Endothelial cell of umbilical vein (primary cell): ENCODE measurements around the gene ANKRD49. TPM values are rescaled to one million over a fixed set of nuclear protein-coding genes. Genes with fewer than 3 reads are reported as not detected.

Source experiments
- BruUV-seq: library from RNA; stranded (reverse); fragments of 400-500 nt; replicated peaks from 2 replicates; lab custom pipeline; 2021; lab: Mats Ljungman, UMichigan
- CTCF ChIA-PET: fragments of 300-600, 350-600 bp; sonication (Branson Sonifier 250); formaldehyde crosslinking; loops from one replicate; lab custom pipeline; 2021; ENCODE audit warnings: antibody characterized with exemption, inconsistent platforms; lab: Charles Lee
- POLR2A ChIA-PET: fragments of 300-600, 350-600 bp; sonication (Branson Sonifier 250); formaldehyde crosslinking; loops from one replicate; lab custom pipeline; 2021; ENCODE audit warnings: antibody characterized with exemption, inconsistent platforms; lab: Charles Lee
- DNase-seq: peaks from one replicate; pipeline ENCODE4 v3.0.0-alpha.2; 2011; ENCODE audit warnings: low read depth, low spot score
- FAIRE-seq: peaks from 2 replicates; lab custom pipeline; 2011; peaks lifted over from hg19 to GRCh38; lab: Jason Lieb, UNC
- H2AFZ ChIP-seq: 2 replicates; pipeline ENCODE4 v1.6.0; 2012; ENCODE audit warnings: low read depth, low read length, control low read depth, inconsistent platforms
- H3K27ac ChIP-seq: 2 replicates; pipeline ENCODE4 v1.5.1; 2011; ENCODE audit warnings: low read depth, mild to moderate bottlenecking, control low read depth, low read length, moderate library complexity; ENCODE audit not compliant: insufficient read depth
- H3K27me3 ChIP-seq, 2 experiments: 2 replicates each; pipeline versions ENCODE4 v1.6.0 to v1.6.1; 2011; ENCODE audit warnings: low read length in 2 of 2, mixed read lengths in 1 of 2; ENCODE audit not compliant: control insufficient read depth in 2 of 2, insufficient read depth in 2 of 2
- H3K36me3 ChIP-seq, 2 experiments: 2 replicates in 1 of 2; 3 replicates in 1 of 2; pipeline ENCODE4 v1.5.1; 2011; ENCODE audit warnings: low read length in 2 of 2, mild to moderate bottlenecking in 1 of 2, moderate library complexity in 1 of 2; ENCODE audit not compliant: control insufficient read depth in 2 of 2, insufficient read depth in 2 of 2; ENCODE audit errors: extremely low read depth in 1 of 2
- H3K4me1 ChIP-seq: 3 replicates; pipeline ENCODE4 v1.5.1; 2011; ENCODE audit warnings: mild to moderate bottlenecking, low read length; ENCODE audit not compliant: control insufficient read depth, insufficient read depth; ENCODE audit errors: extremely low read depth
- H3K4me2 ChIP-seq: 2 replicates; pipeline ENCODE4 v1.6.1; 2011; ENCODE audit warnings: low read length, control low read depth, mixed read lengths; ENCODE audit not compliant: insufficient read depth
- H3K4me3 ChIP-seq, 3 experiments: fragments of 200-600 bp in 1 of 3; sonication (generic), shearing (Covaris generic) in 1 of 3; replicated peaks in 1 of 3; 2 replicates each; pipeline ENCODE4 v1.5.1; 2011 to 2016; ENCODE audit warnings: control low read depth in 3 of 3, low read length in 3 of 3, mild to moderate bottlenecking in 2 of 3, inconsistent platforms in 1 of 3, low read depth in 1 of 3, moderate library complexity in 1 of 3; ENCODE audit not compliant: insufficient read depth in 1 of 3
- H3K79me2 ChIP-seq: 2 replicates; pipeline ENCODE4 v1.6.0; 2012; ENCODE audit warnings: low read length, inconsistent platforms; ENCODE audit not compliant: control insufficient read depth, insufficient read depth
- H3K9ac ChIP-seq: replicated peaks from 2 replicates; pipeline ENCODE3; 2011; ENCODE audit warnings: low read length, control low read depth; ENCODE audit not compliant: insufficient read depth; ENCODE audit errors: extremely low read depth
- H3K9me1 ChIP-seq: replicated peaks from 3 replicates; pipeline ENCODE4 v1.6.0; 2011; ENCODE audit warnings: mild to moderate bottlenecking, low read length; ENCODE audit not compliant: control insufficient read depth, insufficient read depth; ENCODE audit errors: extremely low read depth
- H3K9me3 ChIP-seq: replicated peaks from 2 replicates; pipeline ENCODE4 v1.5.1; 2012; ENCODE audit warnings: low read length, inconsistent platforms; ENCODE audit not compliant: control insufficient read depth, insufficient read depth
- H4K20me1 ChIP-seq: replicated peaks from 2 replicates; pipeline ENCODE3; 2011; ENCODE audit warnings: mild to moderate bottlenecking, low read length; ENCODE audit not compliant: control insufficient read depth, insufficient read depth; ENCODE audit errors: extremely low read depth
- EZH2 ChIP-seq: IDR thresholded peaks from 2 replicates; pipeline ENCODE4 v1.6.1; 2012; ENCODE audit warnings: borderline replicate concordance, low read depth, mild to moderate bottlenecking, moderate library complexity, low read length, inconsistent platforms; ENCODE audit not compliant: severe bottlenecking
- FOS ChIP-seq: IDR thresholded peaks from 2 replicates; pipeline ENCODE4 v1.6.1; 2011; ENCODE audit warnings: mild to moderate bottlenecking, low read length, moderate library complexity, borderline replicate concordance; ENCODE audit not compliant: insufficient read depth
- GATA2 ChIP-seq: IDR thresholded peaks from 2 replicates; pipeline ENCODE4 v1.7.0; 2011; ENCODE audit warnings: low read depth, mild to moderate bottlenecking, moderate library complexity, mixed read lengths, low read length; ENCODE audit not compliant: insufficient read length, insufficient read depth
- JUN ChIP-seq: IDR thresholded peaks from 2 replicates; pipeline ENCODE4 v1.6.1; 2011; ENCODE audit warnings: borderline replicate concordance, low read depth; ENCODE audit not compliant: insufficient read length, insufficient read depth
- MYC ChIP-seq: IDR thresholded peaks from one replicate; pipeline ENCODE4 v1.6.1; 2011; ENCODE audit warnings: mild to moderate bottlenecking, low read depth, low read length
- POLR2A ChIP-seq: IDR thresholded peaks from 2 replicates; pipeline ENCODE4 v1.6.1; 2012; ENCODE audit warnings: low read depth, mild to moderate bottlenecking, control low read depth, low read length
- POLR2AphosphoS5 ChIP-seq: IDR thresholded peaks from 2 replicates; pipeline ENCODE4 v1.6.1; 2012; ENCODE audit warnings: low read depth, mild to moderate bottlenecking, control low read depth, low read length, moderate library complexity; ENCODE audit not compliant: insufficient read depth
- dilution Hi-C: fragments of 300-500 bp; cut with MboI; formaldehyde crosslinking; loops from one replicate; pipeline ENCODE4 v1.15.0; 2019; ENCODE audit warnings: low sequenced_read_pairs; ENCODE audit not compliant: extremely low pct_ligation_motif_present
- intact Hi-C: fragments of 100-400 bp; cut with micrococcal nuclease; formaldehyde crosslinking; loops from one replicate; pipeline ENCODE4 v1.10.0; 2022
- polyA plus RNA-seq, 4 experiments: library from polyadenylated mRNA; depleted of rRNA in 3 of 4; stranded (reverse) in 3 of 4; unstranded in 1 of 4; fragments of >200 nt; gene quantifications; 2 replicates each; pipeline versions ENCODE4 v1.2.1 to v1.2.3, GENCODE V29; 2011 to 2012; ENCODE audit warnings: missing spikeins in 1 of 4
- total RNA-seq: library from RNA; stranded (reverse); gene quantifications from 2 replicates; pipeline ENCODE4 v1.2.3, GENCODE V29; 2021
- TF ChIP-seq, protein P1 (sequence below), 2 donors: IDR thresholded peaks; 1 replicate in 1 of 2; 2 replicates in 1 of 2; pipeline ENCODE4 v1.5.1; 2011; ENCODE audit warnings: low read length in 2 of 2, mild to moderate bottlenecking in 2 of 2, moderate library complexity in 2 of 2, control low read depth in 1 of 2, inconsistent platforms in 1 of 2, low read depth in 1 of 2; ENCODE audit not compliant: insufficient read depth in 1 of 2; ENCODE audit errors: extremely low read depth in 1 of 2
- TF ChIP-seq, protein P2 (sequence below): IDR thresholded peaks from 2 replicates; pipeline ENCODE4 v1.6.1; 2011; ENCODE audit not compliant: insufficient read depth, insufficient read length

The ANKRD49 gene
- total and polyA plus RNA-seq, 2 donors (not counting 3 experiments of a cell fraction or from before 2014, with no cell fraction given), result 6.0 to 7.6 TPM

GRCh38 chr11:94454301-94454700 is 39.5 kb upstream of the ANKRD49 start:
- Histone ChIP-seq H3K9ac (no peak overlapping the region), H3K79me2 (no peaks in the 10 kb centered on the region), H3K27ac (no peak overlapping the region), H3K4me3 (no peak overlapping the region), H2AFZ (no peak overlapping the region), H4K20me1 (no peaks in the 10 kb centered on the region), H3K9me1 (no peaks in the 10 kb centered on the region), H3K27me3 (no peaks in the 10 kb centered on the region), H3K4me2 (no peak overlapping the region), H3K4me1 (no peaks in the 10 kb centered on the region), H3K36me3 (no peaks in the 10 kb centered on the region), H3K9me3 (no peaks in the 10 kb centered on the region)
- ChIA-PET POLR2A (no interaction called here), CTCF (no interaction called here)
- dilution Hi-C loops, result no loop called here
- intact Hi-C loops, result no loop called here
- TF ChIP-seq FOS, result no peak
- TF ChIP-seq, protein P1, sequence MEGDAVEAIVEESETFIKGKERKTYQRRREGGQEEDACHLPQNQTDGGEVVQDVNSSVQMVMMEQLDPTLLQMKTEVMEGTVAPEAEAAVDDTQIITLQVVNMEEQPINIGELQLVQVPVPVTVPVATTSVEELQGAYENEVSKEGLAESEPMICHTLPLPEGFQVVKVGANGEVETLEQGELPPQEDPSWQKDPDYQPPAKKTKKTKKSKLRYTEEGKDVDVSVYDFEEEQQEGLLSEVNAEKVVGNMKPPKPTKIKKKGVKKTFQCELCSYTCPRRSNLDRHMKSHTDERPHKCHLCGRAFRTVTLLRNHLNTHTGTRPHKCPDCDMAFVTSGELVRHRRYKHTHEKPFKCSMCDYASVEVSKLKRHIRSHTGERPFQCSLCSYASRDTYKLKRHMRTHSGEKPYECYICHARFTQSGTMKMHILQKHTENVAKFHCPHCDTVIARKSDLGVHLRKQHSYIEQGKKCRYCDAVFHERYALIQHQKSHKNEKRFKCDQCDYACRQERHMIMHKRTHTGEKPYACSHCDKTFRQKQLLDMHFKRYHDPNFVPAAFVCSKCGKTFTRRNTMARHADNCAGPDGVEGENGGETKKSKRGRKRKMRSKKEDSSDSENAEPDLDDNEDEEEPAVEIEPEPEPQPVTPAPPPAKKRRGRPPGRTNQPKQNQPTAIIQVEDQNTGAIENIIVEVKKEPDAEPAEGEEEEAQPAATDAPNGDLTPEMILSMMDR (IDR thresholded peaks at IDR 0.05; ENCODE audit: extremely low read depth in 1 of 2, insufficient read depth in 1 of 2, low read depth in 1 of 2, low read length in 2 of 2), result no peak
- no peak for TF ChIP-seq POLR2AphosphoS5
- no peak for TF ChIP-seq JUN
- TF ChIP-seq, protein P2, sequence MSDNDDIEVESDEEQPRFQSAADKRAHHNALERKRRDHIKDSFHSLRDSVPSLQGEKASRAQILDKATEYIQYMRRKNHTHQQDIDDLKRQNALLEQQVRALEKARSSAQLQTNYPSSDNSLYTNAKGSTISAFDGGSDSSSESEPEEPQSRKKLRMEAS, result no peak
- no peak for TF ChIP-seq POLR2A
- no peak for TF ChIP-seq MYC
- no peak for TF ChIP-seq EZH2
- TF ChIP-seq GATA2, result no peak
- BruUV-seq, result no TSS peak
- FAIRE-seq, result no peak
- no peak for DNase-seq
